Neural progenitor cell (in vitro differentiated cells): ENCODE measurements around the gene OGDH.

Experiments
- CTCF ChIP-seq: fragments of 200-600 bp; sonication (generic); IDR thresholded peaks from 2 replicates; pipeline ENCODE4 v1.5.1; 2017; ENCODE audit warnings: antibody characterized with exemption, mild to moderate bottlenecking
- EZH2phosphoT487 ChIP-seq: fragments of 200-600 bp; sonication (generic); IDR thresholded peaks from 2 replicates; pipeline ENCODE4 v1.6.1; 2017; ENCODE audit warnings: antibody characterized with exemption

- TF ChIP-seq EZH2phosphoT487: no peak
- no peak for TF ChIP-seq CTCF
Measured at GRCh38 chr7:44639671-44640321, 33.4 kb downstream of the OGDH start.
